Measurements from ENCODE around the gene AAMP.
"Not testable (repeated sequence)": the region's sequence is repeated elsewhere in the genome, so short reads cannot be mapped to it uniquely, and the experiment has no call there.

The AAMP gene

DNA sequence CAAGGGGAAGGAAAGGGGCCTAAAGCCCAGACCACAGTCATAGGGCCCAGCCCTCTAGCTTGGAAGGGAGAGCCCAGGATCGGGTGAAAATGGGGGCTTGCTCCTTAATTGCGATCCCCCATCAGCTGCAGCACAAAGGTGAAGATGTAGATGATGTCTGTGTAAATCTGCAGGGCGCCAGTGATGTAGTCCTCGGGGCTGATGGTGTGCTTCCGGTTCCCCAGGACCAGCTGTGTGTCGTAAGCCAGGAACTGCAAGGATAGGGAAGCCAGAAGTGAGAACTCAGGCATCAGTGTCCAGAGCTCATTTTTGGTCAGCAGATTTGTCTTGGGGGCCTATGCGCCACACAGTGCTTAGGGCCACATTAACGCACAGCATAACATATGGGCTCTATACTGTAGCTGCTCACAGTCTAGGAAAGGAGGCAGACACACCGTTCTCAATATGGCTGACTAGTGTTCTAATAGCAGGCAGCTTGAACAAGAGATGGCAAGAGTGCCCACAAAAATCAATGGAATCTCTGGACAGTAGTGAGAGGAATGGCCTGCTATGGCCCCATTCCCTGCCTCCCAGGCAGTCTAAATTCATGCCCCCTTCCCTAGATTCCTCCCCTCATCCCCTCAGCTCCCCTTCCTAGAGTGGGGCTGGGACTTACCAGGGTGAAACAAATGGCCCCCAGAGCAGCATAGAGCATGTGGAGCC is 5.6 kb upstream of the AAMP start:
- no peak for DNase-seq (ENCODE audit: low spot score)

DNA sequence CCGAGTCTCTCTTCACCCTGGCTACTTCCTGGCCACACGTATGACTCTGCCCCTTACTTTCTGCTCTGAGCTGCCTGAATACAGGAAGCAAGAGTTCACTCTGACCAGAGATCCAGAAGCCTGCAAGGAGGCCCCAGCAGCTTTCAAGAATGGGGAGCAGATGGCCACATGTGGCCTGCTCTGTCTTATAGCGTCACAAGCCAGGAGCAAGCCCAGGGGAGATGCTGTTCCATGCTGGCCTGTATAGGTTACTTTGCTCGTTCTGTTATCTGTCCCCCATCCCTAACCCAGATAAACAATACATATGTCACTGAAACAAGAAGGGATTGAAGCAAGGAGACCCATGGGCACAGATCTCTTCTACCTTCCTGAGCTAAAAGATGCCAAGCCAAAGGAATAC is 4.6 kb upstream of the AAMP start:
- no peak for DNase-seq (ENCODE audit: low spot score)

DNA sequence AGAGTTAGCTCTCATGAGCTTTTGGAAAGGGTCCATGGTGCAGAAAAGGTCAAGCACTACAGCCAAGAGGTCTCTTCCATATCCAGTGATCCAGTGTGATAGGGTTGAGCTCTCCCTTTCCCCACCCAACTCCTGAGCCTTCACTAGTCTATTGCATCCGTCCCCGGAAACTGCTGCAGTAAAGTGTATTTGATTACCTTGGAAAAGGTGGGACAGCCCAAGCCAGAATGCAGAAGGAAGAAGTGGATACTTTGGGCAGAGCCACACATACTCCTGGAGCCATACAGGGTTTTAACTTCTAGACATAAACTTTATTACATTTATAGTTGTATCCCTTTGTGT is 3.9 kb upstream of the AAMP start:
- DNase-seq (ENCODE audit: low spot score), result peak; percentile 8

DNA sequence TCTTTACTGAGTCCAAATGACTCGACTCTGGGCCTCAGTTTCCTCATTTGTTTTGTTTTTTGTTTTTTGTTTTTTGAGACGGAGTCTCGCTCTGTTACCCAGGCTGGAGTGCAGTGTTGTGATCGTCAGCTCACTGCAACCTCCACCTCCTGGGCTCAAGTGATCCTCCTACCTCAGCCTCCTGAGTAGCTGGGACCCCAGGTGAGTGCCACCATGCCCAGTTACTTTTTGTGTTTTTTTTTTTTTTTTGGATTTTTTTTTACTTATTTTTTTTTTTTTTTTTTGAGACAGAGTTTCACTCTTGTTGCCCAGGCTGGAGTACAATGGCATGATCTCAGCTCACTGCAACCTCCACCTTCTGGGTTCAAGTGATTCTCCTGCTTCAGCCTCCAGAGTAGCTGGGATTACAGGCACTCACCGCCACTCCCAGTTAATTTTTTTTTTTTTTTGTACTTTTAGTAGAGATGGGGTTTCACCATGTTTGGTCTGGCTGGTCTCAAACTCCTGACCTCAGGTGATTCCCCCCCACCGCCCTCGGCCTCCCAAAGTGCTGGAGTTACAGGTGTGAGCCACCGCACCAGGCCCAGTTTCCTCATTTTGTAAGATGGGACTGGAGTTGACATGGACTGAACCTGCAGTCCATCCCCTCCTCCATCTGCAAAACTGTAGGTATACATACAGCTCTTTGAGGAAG is 3.4 kb upstream of the AAMP start:
- DNase-seq (ENCODE audit: low spot score), result not testable (repeated sequence)

DNA sequence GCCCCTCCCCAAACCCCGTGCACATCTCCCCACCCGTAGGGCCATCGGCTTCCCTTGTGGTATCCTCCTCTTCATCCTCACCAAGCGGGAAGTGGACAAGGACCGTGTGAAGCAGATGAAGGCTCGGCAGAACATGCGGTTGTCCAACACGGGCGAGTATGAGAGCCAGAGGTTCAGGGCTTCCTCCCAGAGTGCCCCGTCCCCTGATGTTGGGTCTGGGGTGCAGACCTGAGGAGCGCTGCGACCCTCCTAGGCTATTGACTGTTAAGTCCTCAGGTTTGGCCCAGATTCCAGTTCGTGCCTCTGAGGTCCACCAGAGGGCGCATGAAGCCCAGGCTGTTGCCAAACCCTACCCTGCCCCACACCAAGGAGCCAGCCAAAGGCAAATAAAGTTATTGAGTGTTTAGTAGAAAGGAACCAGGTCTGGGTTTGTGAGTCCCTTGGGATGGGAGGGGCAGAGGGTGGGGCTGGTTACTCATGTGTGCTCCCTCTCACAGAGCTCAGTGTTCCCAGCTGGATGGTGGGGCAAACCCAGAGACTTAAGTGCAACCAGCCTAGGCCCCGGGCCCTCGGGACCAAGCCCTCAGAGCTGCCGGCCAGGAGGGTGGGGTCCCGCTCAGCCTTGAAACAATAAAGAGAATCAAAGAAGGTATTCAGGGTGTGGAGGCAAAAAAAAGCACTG is 2.7 kb upstream of the AAMP start:
- DNase-seq (ENCODE audit: low spot score), result peak; percentile 87

DNA sequence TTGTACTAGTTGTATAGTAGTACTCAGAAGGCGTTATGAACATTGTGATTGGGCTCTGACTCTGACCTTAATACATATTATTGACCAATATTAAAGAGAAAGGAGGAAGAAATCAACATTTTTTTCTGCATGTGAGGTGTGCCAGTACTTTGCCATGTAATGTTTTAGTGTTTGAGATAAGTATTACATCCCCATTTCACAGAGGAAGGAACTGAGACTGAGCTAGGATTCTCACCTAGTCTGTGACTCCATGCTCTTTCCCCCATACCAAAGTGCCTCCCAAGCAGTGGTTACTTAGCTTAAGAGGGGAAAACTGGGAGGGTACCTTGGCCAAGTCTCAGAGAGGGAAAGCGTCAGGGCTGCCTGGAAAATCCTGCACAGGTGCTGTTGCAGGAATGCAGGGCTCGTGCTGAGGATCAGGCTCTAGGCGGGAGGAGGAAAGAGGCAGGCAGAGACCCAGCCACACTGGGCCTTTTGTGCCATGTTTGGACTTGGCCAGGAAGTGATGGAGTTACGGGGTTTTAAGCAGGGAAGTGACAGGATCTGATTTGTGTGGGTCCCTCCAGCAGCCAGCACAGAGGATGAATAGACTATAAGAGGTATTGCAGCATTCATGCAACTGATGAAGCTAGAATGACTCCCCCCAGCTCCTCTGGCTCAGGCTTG is 2.1 kb upstream of the AAMP start:
- DNase-seq (ENCODE audit: low spot score), result no peak

DNA sequence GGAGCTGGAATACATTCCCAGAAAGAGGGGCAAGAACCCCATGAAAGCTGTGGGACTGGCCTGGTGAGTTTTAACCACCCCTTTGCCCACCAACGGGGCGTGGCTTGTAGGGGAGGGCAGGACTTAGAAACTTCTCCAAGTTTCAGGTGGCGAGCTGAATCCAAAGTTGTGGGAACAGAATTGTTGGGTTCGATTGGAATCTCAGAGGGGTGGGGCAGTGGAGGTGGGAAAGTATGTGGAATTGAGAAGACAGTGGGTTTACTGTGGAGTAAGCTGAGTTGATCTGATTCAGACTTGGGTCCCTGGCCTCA is 1.5 kb upstream of the AAMP start:
- peak; percentile 14 for DNase-seq (ENCODE audit: low spot score)

DNA sequence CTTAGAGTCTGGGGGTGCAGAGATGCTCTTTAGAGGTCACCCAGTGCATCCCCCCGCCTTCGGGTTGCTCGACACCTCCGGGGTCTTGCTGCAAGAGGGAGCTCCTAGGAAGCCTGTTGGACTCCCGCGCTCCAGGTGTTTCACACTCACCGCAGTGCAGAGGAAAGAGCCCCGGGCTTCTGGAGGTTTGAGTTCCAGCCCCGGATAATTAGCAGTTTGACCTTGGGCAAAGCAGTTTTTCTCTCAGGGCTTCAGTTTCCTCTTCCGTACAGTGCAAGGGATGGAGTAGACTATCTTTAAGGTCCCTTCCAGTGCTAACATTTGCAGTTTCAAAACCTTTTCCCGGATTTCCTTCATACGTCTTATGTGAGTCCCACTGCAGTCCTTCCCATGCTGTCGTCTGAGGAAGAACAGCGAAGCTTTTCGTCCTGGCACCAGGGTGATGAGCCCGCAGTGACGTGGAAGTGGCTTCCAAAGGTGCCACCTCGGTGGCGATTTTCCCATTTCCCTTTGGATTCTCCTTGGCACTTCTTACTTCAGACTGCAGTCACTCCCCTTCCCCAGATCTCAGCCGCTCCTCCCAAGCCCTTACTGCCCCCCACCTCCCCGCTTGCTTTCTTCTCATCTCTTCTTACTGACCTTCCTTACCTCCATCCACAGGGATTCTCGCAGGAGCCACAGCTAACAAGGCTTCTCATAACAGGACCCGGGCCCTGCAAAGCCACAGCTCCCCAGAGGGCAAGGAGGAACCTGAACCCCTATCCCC is 967 bp upstream of the AAMP start:
- peak; percentile 37 for DNase-seq (ENCODE audit: low spot score)

DNA sequence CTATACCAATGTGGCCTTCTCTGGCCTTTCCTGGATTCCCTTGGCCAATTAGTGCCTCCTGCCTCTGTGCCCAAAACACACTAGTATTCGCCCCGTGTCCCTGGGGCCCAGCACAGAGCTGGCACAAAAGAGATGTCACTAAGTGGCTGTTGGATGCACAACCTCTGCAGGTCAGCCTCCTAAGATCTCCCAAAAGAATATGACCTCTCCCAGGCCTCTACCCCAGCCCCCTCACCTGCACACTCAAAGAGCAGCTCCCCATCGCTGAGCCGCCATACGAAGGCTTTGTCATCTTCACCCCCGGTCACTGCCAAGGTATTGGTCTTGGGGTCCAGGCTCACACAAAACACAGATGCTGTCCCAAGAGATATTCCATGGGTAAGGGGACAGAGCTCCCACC is 2.7 kb downstream of the AAMP start:
- DNase-seq (ENCODE audit: low spot score), result no peak

DNA sequence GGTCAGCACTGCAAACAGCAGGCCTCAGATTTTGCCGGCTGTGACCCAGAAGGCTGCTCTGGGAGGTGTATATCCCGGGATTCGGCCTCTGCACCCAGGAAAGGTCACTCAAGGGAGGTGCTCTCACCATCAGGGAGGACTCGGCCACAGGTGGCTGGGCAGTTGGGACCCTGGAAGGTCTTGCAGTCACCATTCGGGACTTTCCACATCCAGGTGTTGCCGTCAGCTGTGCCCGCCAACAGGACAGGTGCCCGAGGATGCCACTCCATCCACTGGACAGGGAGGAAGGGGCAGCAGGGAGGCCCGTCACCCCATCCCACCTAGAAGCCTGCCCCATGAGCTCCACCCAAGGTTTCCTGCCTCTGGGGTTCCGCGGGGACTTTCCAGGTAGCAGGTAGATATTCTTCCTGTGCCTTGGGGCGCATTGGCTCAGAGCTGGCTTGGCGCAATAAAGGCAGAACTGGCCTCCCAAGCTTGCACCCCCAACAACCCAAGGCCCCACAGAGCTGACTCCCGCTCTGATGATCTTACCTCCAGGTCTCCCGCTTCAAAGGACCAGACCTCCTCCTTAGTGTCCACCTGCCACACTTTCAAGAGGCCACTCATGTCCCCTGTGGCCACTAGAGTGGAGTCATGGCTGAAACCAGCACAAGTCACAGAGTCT is 3.5 kb downstream of the AAMP start:
- DNase-seq (ENCODE audit: low spot score), result no peak

DNA sequence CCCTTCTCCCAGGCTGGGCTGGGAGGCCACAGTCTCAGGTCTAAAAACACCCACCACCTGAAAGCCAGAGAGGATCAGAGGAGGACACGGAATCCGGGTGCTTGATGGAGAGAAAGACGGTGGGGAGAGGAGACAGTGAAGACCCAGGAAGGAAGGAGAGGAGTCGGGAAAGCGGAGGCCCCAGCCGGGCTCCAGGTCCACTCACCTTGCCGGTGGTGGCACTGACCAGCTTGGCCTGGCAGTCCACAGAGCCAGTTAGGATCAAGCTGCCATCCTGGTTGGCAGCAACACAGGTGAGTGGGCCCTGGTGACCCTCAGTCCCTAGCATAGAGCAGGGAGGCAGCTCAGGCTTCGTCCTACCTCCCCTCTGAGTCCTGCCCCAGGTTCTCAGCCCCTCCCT is 4.3 kb downstream of the AAMP start:
- DNase-seq (ENCODE audit: low spot score), result no peak

DNA sequence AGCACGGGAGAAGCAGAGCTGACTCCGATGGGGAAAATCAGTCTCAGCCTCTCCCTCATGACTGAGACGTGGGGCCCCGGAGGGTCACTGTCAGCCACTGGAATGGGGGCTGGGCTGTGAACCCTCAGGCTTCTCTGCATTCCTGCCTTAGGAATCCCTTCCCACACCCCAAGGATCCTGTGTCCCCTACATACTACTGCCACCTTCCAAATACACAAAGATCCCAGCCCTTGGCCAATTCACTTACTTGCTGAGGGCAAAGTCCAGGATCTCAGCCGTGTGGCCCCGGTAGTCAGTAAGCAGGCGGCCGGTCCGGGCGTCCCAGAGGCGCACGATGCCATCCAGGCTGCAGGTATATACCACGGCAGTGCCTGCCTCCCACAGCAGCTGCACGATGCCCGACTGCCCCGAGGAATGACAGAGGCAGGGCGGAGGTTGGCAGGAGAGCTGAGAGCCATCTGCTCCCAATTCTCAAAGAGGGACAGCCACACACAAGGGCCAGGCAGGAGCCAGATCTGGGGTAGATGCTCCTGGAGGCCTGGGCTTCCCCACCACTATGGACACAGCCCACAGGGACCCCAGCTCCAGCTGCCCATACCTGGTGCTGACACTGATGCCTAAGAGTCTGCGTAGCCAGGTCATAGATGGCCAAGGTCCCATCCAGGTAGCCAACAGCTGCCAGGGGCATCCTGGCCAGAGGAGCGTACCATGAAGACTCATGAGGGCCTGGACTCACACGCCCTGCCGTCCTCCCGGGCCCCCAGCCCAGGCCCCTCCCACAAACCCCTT is 5.0 kb downstream of the AAMP start:
- no peak for DNase-seq (ENCODE audit: low spot score)

DNA sequence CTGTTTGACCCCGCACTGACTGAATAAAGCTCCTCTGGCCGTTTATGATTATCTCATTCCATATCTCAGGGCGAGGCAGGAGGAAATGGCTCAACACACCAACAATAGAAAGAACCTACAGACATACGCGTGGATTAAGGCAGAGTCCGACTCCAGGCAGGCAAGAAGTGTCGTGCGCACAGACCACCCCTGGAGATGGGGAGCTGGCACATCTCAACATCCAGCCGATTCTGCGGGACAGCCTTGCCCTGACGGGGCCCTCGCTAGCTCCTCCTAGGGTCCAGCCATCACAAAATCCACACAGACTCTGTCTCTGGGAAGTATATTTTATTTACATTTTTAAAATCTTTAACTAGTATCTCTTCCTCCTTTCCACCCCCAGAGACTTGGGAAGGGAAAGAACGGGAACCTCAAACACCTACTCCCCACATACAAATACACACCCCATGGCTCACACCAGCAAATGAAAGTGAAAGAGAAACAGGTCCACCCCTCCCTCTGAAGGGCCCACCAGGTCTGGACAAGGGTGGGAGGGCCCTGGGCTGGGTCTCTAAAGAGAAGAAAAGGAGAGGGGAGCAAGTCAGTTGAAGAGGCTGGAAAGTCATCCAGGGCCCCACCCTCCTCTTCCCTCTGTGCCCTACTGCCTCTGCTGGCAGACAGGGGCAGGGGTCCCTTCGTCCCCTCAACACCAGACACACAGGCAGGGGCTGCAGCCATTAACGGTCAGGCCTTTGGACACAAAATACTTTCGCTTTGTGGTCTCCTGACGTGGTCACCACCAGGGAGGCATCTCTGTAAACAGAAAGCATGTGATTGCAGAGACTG is 5.9 kb downstream of the AAMP start:
- DNase-seq (ENCODE audit: low spot score), result no peak

DNA sequence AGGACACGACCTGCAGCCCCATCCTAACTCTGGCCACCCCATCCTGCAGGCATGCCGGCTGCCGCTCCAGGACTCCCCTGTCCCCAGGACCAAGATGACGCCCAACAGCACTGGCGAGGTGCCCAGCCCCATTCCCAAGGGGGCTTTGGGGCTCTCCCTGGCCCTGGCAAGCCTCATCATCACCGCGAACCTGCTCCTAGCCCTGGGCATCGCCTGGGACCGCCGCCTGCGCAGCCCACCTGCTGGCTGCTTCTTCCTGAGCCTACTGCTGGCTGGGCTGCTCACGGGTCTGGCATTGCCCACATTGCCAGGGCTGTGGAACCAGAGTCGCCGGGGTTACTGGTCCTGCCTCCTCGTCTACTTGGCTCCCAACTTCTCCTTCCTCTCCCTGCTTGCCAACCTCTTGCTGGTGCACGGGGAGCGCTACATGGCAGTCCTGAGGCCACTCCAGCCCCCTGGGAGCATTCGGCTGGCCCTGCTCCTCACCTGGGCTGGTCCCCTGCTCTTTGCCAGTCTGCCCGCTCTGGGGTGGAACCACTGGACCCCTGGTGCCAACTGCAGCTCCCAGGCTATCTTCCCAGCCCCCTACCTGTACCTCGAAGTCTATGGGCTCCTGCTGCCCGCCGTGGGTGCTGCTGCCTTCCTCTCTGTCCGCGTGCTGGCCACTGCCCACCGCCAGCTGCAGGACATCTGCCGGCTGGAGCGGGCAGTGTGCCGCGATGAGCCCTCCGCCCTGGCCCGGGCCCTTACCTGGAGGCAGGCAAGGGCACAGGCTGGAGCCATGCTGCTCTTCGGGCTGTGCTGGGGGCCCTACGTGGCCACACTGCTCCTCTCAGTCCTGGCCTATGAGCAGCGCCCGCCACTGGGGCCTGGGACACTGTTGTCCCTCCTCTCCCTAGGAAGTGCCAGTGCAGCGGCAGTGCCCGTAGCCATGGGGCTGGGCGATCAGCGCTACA is 7.0 kb downstream of the AAMP start:
- no peak for DNase-seq (ENCODE audit: low spot score)

DNA sequence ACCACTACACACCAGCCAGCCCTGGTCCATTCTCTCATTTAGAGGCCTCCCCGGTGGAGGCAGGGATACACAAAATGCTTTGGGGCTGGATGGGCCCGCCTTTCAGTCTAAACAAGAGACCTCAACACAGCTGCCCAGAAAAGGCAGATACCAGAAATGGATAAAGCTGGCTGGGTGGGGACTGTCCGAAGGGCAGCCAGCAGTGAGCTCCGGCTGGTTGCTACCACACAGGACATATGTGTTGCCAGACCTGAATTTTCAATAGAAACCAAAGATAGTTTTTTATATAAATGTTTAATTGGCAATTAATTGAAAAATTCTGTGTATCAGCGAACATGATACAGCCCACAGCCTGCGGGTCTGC is 7.7 kb downstream of the AAMP start:
- no peak for DNase-seq (ENCODE audit: low spot score)

DNA sequence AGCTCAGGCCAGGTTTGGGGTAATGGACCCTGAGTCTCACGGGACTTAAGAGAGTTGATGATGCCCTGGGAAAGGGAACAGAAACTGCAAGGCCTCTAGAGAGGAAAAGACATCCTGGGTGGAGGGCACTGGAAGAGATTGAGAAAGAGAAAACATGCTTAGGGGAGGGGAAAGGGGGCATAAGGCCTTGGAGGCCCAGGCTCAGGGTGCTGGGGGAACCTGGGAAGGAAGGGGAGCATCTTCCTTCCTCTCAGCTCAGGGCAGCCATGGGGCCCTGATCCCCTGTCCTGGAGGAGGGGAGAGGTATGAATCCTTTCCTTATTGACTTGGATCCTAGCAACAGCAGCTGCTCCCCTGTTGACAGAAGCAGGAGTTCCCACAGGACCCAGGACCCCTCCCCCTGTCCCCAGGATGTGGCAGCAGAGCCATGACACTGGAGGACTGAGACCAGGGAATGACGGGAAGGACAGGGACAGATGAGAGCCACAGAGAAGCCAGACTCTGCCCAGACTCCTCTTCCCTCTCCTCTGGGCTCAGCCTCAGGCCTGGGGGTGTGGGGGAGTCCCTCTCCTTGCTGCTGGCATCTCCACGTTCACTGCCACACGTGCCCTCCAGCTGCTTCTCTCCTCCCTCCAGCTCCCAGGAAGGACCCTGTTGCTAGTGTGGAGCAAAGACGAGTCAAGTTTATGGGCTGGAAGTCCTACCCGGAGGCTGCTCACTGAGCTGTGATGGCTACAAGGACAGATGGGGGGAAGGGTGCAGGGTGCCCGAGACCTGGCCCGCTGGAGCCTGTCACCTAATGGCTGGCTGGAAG is 8.3 kb downstream of the AAMP start:
- peak; percentile 38 for DNase-seq (ENCODE audit: low spot score)

DNA sequence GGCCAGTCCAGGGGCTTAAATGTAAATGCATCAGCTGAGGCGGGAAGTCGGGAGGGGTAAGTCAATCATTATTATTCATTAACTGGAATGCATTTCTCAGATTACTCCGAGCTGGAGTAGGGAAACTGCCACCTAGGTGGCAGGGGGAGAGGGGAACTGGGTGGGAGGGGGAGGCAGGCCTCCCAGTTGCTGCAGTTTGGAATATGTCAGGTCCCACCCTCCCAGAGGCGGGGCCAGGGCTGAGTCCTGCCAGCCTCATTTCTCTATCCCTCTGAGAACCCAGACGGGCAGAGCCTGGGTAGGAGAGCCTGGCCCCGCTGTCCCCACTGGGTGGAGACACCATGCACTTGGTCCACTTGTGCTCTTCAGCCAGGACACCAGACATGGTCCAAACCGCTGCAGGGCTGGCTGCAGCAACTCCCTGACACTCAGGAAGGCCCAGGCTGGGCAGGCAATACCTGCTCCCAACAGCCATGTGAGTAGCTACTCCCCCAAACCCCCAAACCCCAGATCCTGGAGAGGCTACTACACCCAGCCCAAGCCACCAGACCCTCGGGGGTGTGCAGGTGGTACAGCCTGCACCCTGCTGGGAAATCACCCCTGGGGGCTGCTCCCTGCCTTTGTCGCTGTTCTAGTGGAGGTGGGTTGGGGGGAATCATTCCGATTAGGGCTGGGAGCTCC is 9.1 kb downstream of the AAMP start, which contains the start of gene GPBAR1:
GPBAR1 (plus strand) TSS at position 274 of the 681 bp plus-strand sequence. CDS start 1,710 bp downstream, outside the sequence.
- no peak for DNase-seq (ENCODE audit: low spot score)
